Skeletal muscle tissue (tissue), 4 donors: ENCODE data around the gene C6. TPM values are rescaled to one million over a fixed set of nuclear protein-coding genes. Genes with fewer than 3 reads are reported as not detected.

Experiments
- H3K27ac ChIP-seq: one replicate; pipeline ENCODE4 v1.7.0; 2013; ENCODE audit warnings: mild to moderate bottlenecking, low read depth, low read length, inconsistent platforms
- H3K27me3 ChIP-seq, 3 donors: one replicate each; pipeline ENCODE4 v1.7.0; 2013; ENCODE audit warnings: low read length in 3 of 3; ENCODE audit not compliant: control insufficient read depth in 3 of 3, insufficient read depth in 3 of 3
- H3K36me3 ChIP-seq, 3 donors: one replicate each; pipeline ENCODE4 v1.7.0; 2013; ENCODE audit warnings: low read length in 3 of 3; ENCODE audit not compliant: control insufficient read depth in 3 of 3, insufficient read depth in 3 of 3
- H3K4me1 ChIP-seq, 3 donors: one replicate each; pipeline ENCODE4 v1.7.0; 2013; ENCODE audit warnings: low read length in 3 of 3, mild to moderate bottlenecking in 3 of 3; ENCODE audit not compliant: control insufficient read depth in 3 of 3, insufficient read depth in 3 of 3
- H3K4me3 ChIP-seq, 3 donors: one replicate each; pipeline ENCODE4 v1.7.0; 2013; ENCODE audit warnings: low read length in 3 of 3
- H3K9ac ChIP-seq, 3 donors: one replicate each; pipeline ENCODE4 v1.7.0; 2013; ENCODE audit warnings: low read length in 3 of 3, mild to moderate bottlenecking in 3 of 3, moderate library complexity in 2 of 3, low read depth in 1 of 3
- H3K9me3 ChIP-seq, 3 donors: one replicate each; pipeline ENCODE4 v1.7.0; 2013; ENCODE audit warnings: low read length in 3 of 3; ENCODE audit not compliant: control insufficient read depth in 3 of 3
- total RNA-seq: library from RNA; depleted of rRNA; stranded (reverse); fragments of >200 nt; gene quantifications from one replicate; pipeline ENCODE4 v1.2.3, GENCODE V29; 2014
- donor health status: Osteomylitis.

Gene C6
- total RNA-seq, 1 donor from 2014 or later, result not detected

GRCh38 chr5:41148448-41148847 lies 64.9 kb downstream of the C6 start:
- no peaks in the 10 kb centered on the region for H3K4me1 ChIP-seq
- H3K36me3 ChIP-seq, result no peaks in the 10 kb centered on the region
- H3K4me3 ChIP-seq, result no peak overlapping the region
- no peak overlapping the region for H3K9ac ChIP-seq
- no peaks in the 10 kb centered on the region for H3K9me3 ChIP-seq
- H3K27me3 ChIP-seq, result no peaks in the 10 kb centered on the region
- H3K27ac ChIP-seq, result no peak overlapping the region

GRCh38 chr5:41145306-41145705 lies 68.0 kb downstream of the C6 start:
- no peaks in the 10 kb centered on the region for H3K36me3 ChIP-seq
- no peak overlapping the region for H3K9ac ChIP-seq
- H3K9me3 ChIP-seq, result no peaks in the 10 kb centered on the region
- no peaks in the 10 kb centered on the region for H3K27me3 ChIP-seq
- H3K4me3 ChIP-seq, result no peak overlapping the region
- H3K4me1 ChIP-seq, result no peaks in the 10 kb centered on the region
- no peak overlapping the region for H3K27ac ChIP-seq

- no peaks in the 10 kb centered on the region for H3K27me3 ChIP-seq
- no peak overlapping the region for H3K27ac ChIP-seq
- no peak overlapping the region for H3K9ac ChIP-seq
These were observed 70.0 kb downstream of the C6 start for GRCh38 chr5:41143131-41143901.

GRCh38 chr5:41127967-41128690 lies 85.2 kb downstream of the C6 start:
- Histone ChIP-seq H3K9me3 (no peaks in the 10 kb centered on the region), H3K4me1 (no peaks in the 10 kb centered on the region), H3K27me3 (no peaks in the 10 kb centered on the region), H3K4me3 (no peak overlapping the region), H3K27ac (no peak overlapping the region), H3K9ac (no peak overlapping the region), H3K36me3 (no peaks in the 10 kb centered on the region)

More at GRCh38 chr5:41143131-41143901, 70.0 kb downstream of the C6 start:
- Histone ChIP-seq H3K4me3 (no peak overlapping the region), H3K4me1 (no peaks in the 10 kb centered on the region), H3K9me3 (peaks cover 0 to 4% (median 0%) of the 10 kb centered on the region in 3 donors), H3K36me3 (no peaks in the 10 kb centered on the region)

- Histone ChIP-seq H3K27me3 (no peaks in the 10 kb centered on the region), H3K9ac (no peak overlapping the region)
These were observed 90.9 kb downstream of the C6 start for GRCh38 chr5:41122459-41122858.

GRCh38 chr5:41120600-41120999 lies 92.7 kb downstream of the C6 start:
- no peaks in the 10 kb centered on the region for H3K9me3 ChIP-seq
- no peak overlapping the region for H3K27ac ChIP-seq
- H3K27me3 ChIP-seq, result no peaks in the 10 kb centered on the region
- H3K36me3 ChIP-seq, result no peaks in the 10 kb centered on the region
- H3K4me3 ChIP-seq, result no peak overlapping the region
- no peak overlapping the region for H3K9ac ChIP-seq
- H3K4me1 ChIP-seq, result no peaks in the 10 kb centered on the region

More at GRCh38 chr5:41122459-41122858, 90.9 kb downstream of the C6 start:
- Histone ChIP-seq H3K27ac (no peak overlapping the region), H3K4me3 (no peak overlapping the region), H3K4me1 (no peaks in the 10 kb centered on the region), H3K9me3 (no peaks in the 10 kb centered on the region), H3K36me3 (no peaks in the 10 kb centered on the region)

GRCh38 chr5:41118177-41118576 lies 95.2 kb downstream of the C6 start:
- H3K36me3 ChIP-seq, result no peaks in the 10 kb centered on the region
- no peak overlapping the region for H3K4me3 ChIP-seq
- no peak overlapping the region for H3K9ac ChIP-seq
- no peak overlapping the region for H3K27ac ChIP-seq
- no peaks in the 10 kb centered on the region for H3K27me3 ChIP-seq
- H3K9me3 ChIP-seq, result no peaks in the 10 kb centered on the region
- H3K4me1 ChIP-seq, result no peaks in the 10 kb centered on the region

GRCh38 chr5:41115281-41115680 lies 98.1 kb downstream of the C6 start:
- Histone ChIP-seq H3K9me3 (no peaks in the 10 kb centered on the region), H3K27ac (no peak overlapping the region), H3K36me3 (no peaks in the 10 kb centered on the region), H3K4me1 (no peaks in the 10 kb centered on the region), H3K4me3 (no peak overlapping the region), H3K27me3 (no peaks in the 10 kb centered on the region), H3K9ac (no peak overlapping the region)

- H3K4me3 ChIP-seq, result no peak overlapping the region
- H3K4me1 ChIP-seq, result no peaks in the 10 kb centered on the region
- H3K9me3 ChIP-seq, result no peaks in the 10 kb centered on the region
- no peak overlapping the region for H3K9ac ChIP-seq
- H3K27ac ChIP-seq, result no peak overlapping the region
- no peaks in the 10 kb centered on the region for H3K27me3 ChIP-seq
- H3K36me3 ChIP-seq, result no peaks in the 10 kb centered on the region
These were observed 100.6 kb downstream of the C6 start for GRCh38 chr5:41112486-41113455.
